GM12874 (cell line): ENCODE measurements around the gene ROBO2.

Experiments used
- CTCF ChIP-seq: IDR thresholded peaks from 2 replicates; pipeline ENCODE4 v1.5.1; 2011; ENCODE audit warnings: low read depth, mild to moderate bottlenecking, control low read depth, low read length, moderate library complexity; ENCODE audit not compliant: insufficient read depth

The ROBO2 gene

GRCh38 chr3:77025471-77025870, 14.4 kb upstream of the ROBO2 start:
- no peak for TF ChIP-seq CTCF

DNA sequence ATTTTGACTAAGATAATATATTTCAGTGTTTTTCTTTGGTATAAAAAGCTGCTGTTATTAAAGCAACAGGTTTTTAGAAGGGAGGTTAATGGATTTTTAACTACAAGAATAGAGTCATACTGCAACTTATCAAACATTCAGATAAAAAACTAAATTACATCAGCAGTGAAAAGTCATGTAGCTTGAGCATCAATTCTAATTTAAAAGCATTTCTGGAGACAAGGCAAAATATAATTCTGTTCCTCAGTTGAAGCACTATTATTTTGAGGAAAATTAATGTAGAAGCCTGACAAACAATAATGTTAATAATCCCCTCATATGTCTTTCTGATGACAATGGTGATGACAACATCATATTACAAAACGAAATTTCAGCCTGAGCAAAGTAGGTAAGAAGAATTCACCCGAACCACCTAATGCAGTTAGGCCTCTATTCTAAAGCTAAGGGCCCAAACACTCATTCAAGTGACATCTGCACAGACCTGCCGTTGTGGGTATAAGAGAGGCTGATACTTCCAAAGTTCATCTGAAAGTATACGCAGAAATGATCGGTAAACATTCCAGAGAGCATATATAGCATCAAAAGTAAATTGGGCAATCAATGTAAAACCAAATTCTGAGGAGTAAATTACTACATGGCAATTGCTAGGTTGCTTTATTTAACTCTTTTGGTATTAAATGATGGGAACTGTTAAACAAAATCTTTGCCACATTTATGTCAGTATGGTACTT, 12.8 kb upstream of the ROBO2 start:
- no peak for TF ChIP-seq CTCF

DNA sequence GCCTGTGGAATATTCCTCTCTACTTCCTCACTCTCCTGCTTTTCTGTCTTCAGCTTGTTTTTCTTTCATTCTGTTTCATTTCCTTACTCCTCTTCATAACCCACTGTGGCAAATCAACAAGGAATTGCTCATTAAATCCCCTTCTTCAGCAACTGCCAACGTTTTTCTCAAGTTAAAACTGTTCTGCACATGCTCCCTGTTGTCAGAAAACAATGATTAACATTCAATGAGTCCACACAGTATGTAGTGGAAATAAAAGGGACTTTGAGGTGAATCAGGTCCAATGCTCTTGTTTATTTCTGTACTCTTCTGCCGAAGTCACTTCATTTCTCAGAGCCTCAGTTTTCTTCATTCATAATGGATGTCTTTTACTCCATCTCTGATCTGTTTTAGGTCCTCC, 11.9 kb upstream of the ROBO2 start:
- no peak for TF ChIP-seq CTCF

DNA sequence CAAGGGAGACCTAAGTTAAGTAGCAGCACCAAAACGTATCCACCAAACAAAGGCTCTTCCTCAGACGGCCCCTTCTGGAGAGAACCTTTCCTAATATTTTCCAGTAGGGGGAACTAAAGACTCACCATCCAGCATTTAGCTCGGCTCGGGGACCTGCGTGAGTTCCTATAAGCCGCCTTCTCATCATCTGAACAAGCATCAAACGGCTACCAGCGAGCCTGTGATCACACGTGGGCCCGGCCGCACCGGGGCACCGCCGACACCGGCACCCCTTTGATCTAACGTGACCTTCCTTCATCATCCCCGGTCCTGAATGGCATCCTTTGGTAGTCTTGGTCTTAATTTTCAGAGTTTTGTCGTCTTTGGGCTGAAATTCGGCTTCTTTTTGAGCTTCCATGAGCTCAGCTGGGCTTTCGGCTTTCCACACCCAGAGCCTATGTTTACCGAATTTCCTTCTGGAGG, 1.4 kb upstream of the ROBO2 start:
- peak; percentile 21; the same call in 1 of the 2 replicates for TF ChIP-seq CTCF

GRCh38 chr3:77038930-77039605, 831 bp upstream of the ROBO2 start:
- no peak for TF ChIP-seq CTCF

- TF ChIP-seq CTCF = no peak
These were observed 317 bp downstream of the ROBO2 start for GRCh38 chr3:77040216-77040615.

- no peak for TF ChIP-seq CTCF
These were observed 1.2 kb downstream of the ROBO2 start for GRCh38 chr3:77040926-77041722.
